HG03175 (cell line): Measurements from ENCODE around the gene PROC.

ENCODE experiments used
- ATAC-seq: cut with Tn5 transposase; IDR thresholded peaks from one replicate; pipeline ENCODE4 v1.9.1; 2021; ENCODE audit warnings: mild to moderate bottlenecking, moderate library complexity; ENCODE audit not compliant: unreplicated experiment

Gene PROC

DNA sequence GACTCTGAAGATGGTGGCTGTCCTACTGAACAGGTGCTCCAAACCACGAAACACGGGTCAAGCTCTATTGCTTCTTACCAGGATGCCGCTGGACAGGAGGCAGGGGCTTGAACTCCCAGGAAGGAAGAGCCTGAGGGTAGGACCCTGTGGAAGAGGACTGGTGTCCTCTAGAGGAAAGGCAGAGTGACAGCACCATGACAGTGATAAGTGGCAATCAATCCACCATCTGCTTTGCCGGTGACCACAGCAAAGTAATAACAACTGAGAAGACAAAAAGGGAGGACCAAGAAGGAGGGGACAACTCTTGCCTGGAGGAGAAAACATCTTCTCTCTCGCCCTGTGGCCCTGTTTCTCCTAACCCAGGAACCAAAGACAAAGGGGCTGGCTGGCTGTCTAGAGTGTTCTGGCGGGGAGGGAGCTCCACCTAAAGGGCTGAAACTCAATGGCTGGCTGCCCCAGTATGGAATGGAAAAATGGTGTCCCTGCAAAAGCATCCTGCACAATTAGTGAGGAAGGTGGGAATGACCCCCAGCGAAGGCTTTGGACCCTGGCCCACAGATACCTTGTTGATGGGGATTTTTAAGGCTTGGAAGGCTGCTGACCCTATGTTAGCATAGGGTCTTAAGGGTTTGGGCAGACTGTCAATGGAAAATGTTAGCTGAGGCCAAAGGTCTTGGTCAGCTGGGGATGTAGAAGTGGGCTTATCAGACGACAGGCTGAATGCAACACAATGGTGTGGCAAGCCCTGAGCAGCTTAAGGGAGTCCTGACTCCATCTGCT is 35.4 kb downstream of the PROC start:
- no peak for ATAC-seq

DNA sequence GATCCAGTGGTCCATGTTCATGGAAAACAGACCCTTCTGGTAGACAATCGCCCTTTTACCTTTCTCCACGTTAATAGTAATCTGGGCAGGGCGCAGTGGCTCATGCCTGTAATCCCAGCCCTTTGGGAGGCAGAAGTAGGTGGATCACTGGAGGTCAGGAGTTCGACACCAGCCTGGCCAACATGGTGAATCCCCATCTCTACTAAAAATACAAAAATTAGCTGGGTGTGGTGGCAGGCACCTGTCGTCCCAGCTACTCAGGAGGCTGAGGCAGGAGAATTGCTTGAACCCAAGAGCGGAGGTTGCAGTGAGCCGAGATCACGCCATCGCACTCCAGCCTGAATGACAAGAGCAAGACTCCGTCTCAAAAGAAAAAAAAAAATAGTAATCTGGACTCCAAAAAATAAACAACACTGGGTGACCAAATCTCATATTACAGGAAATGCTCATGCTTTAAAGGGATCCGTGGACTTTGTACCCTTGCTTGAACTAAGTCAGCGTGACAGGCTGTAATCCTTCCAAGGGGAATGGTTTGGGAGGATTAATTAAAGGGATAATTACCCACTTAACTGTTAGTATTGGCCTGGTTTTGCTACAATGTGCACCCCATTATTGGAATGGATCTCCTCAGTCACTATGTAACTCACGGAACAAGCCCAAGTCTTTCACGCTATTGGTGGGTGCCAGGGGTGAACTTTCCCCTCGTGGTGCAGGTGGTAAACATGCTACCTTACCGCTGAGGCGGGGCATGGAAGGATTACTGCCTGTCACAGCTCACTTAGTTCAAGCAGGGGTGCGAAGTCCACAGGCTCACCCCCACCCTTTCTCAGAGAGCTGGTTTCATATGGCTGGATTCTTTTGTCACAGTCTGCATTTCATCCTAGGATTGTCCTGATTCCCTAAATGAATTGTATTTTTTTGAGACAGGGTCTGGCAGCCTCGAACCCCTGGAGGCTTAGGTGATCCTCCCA is 36.7 kb downstream of the PROC start:
- no peak for ATAC-seq

DNA sequence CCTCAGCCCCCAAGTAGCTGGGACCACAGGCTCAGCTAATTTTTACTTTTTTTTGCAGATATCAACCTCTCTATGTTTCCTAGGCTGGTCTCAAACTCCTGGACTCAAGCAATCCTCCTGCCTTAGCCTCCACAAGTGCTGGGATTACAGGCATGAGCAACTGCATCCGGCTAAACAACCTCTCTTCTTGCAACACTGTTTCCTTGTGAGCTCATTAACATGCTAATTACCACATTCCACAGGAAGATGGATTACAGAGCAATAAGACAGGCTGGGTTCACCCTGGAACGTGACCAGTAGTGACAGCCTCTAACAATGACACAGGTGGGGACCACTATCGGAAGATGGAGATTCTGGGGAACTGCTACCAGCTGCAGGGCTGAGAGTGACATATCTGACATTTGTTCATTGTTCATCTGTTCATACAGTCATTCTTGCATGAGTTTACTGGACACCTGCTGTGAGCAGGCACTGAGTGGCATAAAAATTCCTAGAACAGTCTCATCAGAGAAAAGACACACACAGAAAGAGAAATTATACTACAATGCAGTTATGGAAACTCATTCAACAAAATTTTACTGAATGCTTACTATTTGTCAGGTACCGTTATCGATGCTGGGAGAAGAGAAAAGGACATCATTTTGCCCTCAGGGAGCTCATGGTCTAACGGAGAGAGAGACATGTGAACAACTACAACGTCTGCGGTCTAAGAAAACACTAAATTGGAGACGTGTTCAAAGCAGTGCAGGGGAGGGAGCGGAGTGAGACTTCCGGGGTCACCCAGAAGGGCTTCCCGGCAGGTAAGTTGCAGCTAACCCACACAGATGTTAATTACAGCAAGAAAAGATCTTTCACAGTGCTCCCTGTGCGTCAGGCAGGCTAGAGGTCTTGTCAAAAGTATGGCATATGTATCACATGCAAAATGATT is 37.6 kb downstream of the PROC start:
- ATAC-seq = no peak

DNA sequence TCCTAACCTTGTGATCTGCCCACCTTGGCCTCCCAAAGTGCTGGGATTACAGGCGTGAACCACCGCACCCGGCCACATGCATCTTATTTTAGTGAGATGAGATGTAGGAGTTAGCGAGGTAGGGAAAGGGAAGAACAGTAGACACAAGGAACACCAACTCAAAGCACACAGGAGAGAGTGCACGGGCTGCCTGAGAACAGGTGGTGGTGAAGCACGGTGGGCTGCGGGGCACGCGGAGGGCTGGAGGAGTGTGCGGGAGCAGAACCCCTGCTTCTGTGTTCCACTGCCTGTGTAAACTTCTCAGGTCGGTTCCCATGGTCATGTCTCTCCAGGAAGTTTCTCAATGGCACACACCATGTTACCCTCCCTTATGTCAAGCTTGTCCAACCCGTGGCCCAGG is 38.7 kb downstream of the PROC start:
- no peak for ATAC-seq

DNA sequence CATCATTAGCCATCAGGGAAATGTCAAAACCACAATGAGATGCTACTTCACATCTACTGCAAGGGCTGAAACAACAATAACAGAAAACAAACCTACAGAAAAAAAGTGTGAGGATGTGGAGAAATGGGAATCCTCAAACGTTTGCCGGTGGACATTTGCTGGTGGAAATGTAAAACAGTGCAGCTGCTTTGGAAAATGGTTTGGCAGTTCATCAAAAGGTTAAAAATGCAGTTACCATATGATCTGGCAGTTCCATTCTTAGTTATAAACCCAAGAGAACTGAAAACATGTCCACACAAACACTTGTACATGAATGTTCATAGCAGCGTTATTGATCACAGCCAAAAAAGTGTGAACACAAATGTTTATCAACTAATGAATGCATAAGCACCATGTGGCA is 44.2 kb downstream of the PROC start:
- ATAC-seq = no peak

DNA sequence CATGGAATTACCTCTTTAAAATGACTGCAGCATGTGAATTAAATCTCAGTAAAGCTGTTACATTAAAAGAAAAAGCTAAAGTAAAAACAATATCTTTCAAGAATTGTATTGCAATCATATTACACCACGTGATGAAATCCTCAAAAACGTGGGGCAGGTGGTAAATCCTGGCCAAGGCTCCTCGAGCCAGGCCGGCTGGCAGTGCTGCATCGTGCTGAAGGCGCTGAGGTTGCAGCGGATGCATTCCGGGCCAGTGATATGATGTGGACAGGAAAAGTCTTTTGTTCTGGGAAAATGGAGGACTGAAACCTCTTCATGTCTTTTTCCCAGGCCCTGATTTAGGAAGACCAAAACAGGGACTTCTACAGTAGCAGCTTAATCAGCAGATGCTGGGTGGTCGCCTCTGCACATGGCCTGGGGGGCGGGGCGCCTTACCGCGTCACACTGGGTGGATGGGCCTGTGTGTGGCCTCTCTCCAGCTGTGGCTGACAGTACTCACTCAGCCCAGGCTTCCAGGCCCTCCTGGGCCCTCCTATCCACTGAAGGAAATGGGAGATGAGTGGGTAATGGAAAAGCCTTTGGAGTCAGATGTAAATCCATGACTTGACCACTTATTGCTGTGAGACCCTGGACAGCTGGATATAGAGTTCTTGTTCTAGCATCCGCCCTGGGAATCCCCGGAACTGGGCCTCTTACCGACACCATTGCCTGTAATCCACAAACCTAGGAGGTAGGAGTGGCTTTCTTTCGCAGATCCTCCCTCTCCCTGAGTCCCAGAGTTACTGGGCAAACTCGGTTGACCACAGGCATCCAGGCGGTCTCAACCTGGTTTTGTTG is 45.1 kb downstream of the PROC start:
- no peak for ATAC-seq

DNA sequence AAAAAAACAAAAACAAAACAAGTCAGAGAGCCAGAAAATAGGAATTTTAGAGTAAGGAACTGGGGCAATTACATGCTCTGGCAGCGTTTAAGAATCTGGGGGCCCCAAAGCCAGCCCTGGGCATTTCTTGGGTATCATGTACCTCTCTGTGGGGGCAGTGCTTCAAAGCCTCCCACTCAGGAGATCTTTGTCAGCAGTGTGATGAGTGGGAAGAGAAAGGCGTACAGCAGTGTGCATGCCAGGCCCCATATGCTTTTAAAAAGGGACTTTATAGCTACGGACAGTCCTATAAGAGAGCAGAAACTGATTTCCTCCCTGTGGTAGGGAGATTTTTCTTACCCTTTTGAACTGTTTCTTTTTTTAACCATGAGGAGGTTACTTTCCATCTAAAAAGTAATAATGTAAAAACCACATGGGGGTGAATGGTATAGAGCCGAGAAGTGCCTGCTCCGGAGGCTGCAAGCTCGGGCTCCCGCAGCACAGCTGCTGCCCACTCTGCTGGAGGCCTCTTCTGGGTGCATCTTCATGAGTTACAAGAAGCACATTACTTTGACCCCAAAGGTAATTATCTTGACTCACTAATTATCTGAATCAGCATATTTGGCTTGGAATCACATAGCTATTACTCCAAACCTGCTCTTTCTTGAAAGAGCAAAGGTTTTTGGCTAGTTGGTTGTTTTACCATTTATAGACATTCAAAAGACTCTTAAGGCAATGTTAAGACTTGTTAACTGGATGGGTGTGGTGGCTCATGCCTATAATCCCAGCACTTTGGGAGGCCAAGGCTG is 46.4 kb downstream of the PROC start:
- no peak for ATAC-seq

DNA sequence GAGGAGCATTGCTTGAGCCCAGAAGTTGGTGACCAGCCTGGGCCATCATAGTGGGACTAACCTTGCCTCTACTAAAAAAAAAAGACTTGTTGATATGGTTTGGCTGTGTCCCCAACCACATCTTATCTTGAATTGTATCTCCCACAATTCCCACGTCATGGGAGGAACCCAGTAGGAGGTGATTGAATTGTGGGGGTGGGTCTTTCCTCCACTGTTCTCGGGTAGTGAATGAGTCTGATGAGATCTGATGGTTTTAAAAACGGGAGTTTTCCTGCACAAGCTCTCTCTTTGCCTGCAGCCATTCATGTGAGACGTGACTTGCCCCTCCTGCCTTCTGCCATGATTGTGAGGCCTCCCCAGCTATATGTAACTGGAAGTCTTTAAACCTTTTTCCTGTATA is 47.0 kb downstream of the PROC start:
- no peak for ATAC-seq

DNA sequence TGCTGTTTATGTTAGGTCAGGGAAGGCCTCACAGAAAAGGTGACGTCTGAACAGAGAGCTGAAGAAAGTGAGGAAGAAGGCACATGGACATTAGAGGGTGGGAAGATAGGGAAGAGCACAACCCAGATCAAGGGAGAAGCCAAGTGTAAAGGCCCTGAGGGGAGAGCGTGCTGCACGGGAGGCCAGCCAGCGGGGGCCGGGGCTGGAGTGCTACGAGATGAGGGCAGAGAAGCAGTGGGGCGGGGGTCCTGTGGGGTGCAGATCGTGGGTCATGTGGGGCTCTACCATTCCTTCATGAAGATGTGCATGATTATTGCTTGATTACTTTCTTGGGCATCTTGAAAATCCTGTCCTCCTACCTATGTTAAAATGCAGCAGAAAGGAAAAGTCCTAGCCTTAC is 50.8 kb downstream of the PROC start:
- ATAC-seq = no peak

DNA sequence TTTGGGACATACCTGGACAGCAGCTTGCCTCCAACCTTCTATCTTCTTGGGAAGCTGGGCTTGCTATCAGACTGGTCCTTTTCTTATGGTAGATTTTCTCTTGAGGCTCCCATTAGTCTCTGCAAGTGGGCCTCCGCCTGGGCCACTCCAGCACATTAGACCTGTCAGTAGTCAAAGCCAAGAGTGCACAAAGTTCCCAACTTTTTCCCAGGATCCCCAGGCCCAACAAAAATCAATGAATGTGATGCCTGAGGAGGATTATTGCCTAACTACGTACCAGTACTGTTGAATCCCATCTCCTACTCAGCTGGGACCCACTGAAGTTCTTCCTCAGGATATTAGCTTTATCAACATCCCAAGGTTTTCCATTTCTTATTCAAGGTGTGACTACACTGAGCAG is 51.7 kb downstream of the PROC start:
- no peak for ATAC-seq

DNA sequence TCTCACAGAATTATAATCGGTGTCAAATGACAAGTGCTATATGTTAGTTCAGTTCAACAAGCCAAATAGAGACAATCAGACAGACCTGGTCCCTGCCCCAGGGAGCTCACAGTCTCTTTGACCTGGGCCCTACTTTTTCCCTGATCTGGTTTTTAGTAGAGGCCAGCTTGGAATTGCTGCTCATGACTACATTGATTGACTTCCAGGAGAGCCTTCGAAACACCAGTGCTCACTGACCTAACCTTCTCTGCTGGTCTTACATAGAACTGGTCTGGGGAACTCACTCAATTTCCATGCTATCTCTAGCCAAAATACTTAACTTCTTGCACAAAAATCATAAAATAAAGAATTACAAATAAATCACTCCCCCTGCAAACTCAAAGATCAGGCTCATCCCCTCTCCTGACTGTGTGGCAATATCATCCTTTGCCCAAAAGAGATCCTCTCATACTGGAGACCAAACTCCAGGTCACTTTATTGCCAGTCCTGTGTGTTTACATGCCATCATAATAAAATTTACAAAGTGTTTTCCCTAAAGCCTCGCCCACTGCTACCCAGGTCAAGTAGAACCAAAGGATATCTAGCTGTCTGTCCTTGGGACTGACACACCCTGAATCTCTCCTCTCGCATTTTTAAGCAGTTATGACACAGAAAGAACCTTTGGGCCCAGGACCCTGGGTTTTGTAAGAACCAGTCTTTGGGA is 53.2 kb downstream of the PROC start:
- ATAC-seq = no peak

DNA sequence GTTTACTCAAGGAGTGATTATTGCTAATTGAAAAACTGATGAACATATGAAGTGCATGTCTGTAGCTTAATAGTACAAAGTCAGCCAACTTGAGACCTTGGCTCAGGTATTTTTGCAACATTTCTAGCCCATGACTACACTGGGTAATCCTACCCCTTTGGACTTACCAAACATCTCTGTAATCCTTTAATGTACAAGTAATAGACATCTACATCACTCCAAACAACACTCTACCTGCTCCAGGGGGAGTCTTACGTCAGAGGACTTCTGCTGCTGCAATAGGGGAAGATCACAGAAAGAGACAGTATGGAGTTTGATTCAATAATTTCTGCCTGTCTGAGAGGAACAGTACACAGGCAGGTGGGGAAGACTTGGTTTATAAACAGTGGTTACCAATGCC is 54.0 kb downstream of the PROC start:
- no peak for ATAC-seq

DNA sequence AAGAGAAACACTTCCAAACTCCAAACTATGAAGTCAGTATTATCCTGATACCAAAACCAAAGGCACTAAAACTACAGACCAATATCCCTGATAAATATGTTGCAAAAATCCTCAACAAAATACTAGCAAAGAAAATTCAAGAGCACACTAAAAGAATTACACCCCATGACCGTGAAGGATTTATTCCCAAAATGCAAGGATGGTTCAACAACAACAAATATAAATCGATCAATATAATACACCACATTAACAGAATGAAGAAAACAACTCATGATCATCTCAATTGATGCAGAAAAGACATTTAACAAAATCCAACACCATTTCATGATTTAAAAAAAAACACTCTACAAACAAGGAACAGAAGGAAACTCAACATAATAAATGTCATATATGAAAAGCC is 57.6 kb downstream of the PROC start:
- no peak for ATAC-seq
